ENCODE results near the gene PDLIM4. TPM values are rescaled to one million over a fixed set of nuclear protein-coding genes. Genes with fewer than 3 reads are reported as not detected.

The PDLIM4 gene
- total RNA-seq, 6 experiments from 2014 or later, result 0.24 to 0.95 (median 0.40) TPM; not detected in 2

DNA sequence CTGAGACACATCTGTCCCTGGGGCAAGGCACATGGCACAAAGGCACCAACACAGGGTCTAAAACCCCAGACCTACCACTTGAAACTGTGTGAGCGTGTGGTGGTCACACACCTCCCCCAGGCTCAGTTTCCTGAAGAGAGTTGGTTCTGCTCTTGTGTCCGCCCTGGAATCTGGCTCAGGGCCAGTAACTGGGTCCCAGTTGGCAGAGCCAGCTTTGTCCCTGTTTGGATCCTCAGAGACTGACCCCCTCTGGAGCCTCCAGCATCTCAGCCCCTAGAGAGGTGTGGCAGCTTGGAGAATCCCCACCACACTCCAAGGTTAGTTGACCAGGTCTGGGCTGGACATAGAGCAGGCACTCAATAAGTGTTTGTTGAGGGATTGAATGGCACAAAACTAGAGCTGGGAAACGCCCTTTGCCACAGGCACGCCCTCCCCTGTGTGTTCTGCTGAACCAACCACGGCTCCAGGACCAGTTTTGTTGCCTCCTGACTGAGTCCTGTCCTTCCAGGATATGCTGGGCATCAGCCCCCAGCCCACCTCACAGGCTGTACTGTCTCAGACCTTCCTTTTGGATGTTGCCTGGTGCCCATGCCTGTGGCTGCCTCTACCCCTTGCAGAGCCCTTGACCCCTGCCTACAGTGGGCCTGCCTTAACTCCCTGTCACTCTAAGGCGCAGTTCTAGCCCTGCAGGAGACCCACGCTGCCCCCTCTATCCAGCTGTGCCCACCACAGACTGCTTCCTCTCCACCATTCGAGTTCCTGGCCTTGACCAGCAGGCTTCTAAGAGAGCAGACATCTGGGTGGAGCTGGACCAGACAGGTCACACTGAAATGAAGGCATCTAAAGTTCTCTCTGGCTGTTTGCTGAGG is 3.8 kb upstream of the PDLIM4 start:
- peaks cover 0 to 2% (median 0%) of the 10 kb centered on the region in 4 donors for H3K4me1 ChIP-seq
- no peaks in the 10 kb centered on the region for H3K27me3 ChIP-seq
- TF ChIP-seq, protein P1, sequence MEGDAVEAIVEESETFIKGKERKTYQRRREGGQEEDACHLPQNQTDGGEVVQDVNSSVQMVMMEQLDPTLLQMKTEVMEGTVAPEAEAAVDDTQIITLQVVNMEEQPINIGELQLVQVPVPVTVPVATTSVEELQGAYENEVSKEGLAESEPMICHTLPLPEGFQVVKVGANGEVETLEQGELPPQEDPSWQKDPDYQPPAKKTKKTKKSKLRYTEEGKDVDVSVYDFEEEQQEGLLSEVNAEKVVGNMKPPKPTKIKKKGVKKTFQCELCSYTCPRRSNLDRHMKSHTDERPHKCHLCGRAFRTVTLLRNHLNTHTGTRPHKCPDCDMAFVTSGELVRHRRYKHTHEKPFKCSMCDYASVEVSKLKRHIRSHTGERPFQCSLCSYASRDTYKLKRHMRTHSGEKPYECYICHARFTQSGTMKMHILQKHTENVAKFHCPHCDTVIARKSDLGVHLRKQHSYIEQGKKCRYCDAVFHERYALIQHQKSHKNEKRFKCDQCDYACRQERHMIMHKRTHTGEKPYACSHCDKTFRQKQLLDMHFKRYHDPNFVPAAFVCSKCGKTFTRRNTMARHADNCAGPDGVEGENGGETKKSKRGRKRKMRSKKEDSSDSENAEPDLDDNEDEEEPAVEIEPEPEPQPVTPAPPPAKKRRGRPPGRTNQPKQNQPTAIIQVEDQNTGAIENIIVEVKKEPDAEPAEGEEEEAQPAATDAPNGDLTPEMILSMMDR (IDR thresholded peaks at IDR 0.05), result no peak
- H3K4me3 ChIP-seq, result no peak overlapping the region
- ATAC-seq, result no peak
- H3K9me3 ChIP-seq, result no peaks in the 10 kb centered on the region
- H3K27ac ChIP-seq, result no peak overlapping the region
- H3K36me3 ChIP-seq, result no peaks in the 10 kb centered on the region
- 73% methylated on average over 4 of the region's 8 CpGs for WGBS (ENCODE audit: insufficient coverage, low coverage, low lambda C conversion rate, missing lambda C conversion rate)
- DNase-seq, result peak in 1 of 3 donors; percentile 40
- intact Hi-C loops (cut with DNase I), result no loop called here

DNA sequence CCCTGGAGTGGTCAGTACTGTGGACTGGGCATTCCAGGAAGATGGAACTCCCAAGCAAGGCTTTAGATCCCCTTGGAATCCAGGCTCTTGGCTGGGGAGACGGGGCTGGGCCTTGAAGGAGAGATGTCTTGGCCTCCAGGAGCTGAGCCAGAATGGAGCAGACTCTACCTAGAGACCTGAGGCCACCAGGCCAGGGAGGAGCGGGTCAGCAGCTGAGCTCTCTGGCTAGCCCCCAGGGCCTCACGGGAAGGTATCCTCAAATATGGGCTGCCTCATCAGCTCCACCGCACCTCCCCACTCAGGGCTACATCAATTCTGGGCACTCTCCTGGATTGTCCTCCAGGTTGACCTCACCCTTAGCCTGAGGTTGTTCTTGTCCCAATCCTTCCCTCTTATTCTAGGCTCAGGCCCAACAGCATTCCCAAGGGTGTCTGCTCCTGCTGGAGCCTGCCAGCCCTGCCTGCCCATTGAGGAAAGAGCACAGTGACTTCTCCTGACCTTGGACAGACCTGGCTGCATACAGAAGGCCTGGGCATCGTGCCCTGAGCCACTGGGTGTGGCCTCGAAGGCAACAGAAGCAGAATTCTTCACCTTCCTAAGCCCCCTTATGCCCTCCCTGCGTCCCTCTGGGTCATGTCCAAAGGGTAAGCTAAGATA is 3.0 kb upstream of the PDLIM4 start:
- no peaks in the 10 kb centered on the region for H3K36me3 ChIP-seq
- TF ChIP-seq, protein P1 (IDR thresholded peaks at IDR 0.05), result no peak
- TF ChIP-seq POLR2A (IDR thresholded peaks at IDR 0.05), result no peak
- ATAC-seq, result no peak
- intact Hi-C loops (cut with DNase I), result no loop called here
- DNase-seq, result peak in 1 of 3 donors; percentile 30
- no CpG with 5 or more reads among the region's 7 CpGs for WGBS (ENCODE audit: insufficient coverage, low coverage, low lambda C conversion rate, missing lambda C conversion rate)
- no peaks in the 10 kb centered on the region for H3K27me3 ChIP-seq
- no peak overlapping the region for H3K4me3 ChIP-seq
- H3K4me1 ChIP-seq, result peaks cover 0 to 2% (median 0%) of the 10 kb centered on the region in 4 donors
- H3K9me3 ChIP-seq, result no peaks in the 10 kb centered on the region
- no peak overlapping the region for H3K27ac ChIP-seq

DNA sequence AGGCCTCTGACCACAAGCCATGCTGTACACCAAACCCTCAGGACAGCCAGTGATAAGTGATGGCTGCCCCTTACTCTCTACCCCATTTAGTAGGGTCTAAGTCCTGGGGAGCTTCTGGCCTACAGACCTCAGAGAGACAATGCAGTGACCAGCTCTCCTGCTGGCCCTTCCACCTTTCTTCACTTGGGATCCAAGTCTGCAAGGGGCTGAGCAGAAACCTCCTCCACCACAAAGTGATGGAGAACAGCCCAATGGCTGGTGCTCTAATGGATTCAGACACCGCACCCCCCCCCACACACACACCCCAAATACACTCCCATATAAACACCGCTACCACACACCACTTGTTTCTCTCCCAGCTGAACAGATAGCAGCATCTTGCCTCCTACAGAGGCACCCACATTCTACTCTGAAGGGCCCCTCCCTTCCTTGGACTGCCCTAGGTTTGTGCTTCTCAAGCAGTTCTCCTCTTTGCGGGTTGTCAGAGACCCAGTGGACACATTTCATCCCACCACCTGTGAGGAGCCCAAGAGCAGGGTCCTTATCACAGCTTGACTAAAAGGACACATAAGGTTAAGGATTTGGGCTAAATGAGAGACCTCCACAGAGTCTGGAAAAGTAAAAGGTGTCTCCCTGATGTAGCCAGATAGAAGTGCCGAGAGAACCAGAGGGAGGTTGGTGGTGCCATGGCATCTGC is 1.3 kb upstream of the PDLIM4 start:
- H3K36me3 ChIP-seq, result no peaks in the 10 kb centered on the region
- DNase-seq, result peak in 1 of 3 donors; percentile 17
- H3K4me1 ChIP-seq, result peaks cover 0 to 2% (median 0%) of the 10 kb centered on the region in 4 donors
- TF ChIP-seq POLR2A (IDR thresholded peaks at IDR 0.05), result no peak
- TF ChIP-seq, protein P1 (IDR thresholded peaks at IDR 0.05), result no peak
- no peaks in the 10 kb centered on the region for H3K9me3 ChIP-seq
- WGBS (ENCODE audit: insufficient coverage, low coverage, low lambda C conversion rate, missing lambda C conversion rate), result 93% methylated on average over 4 of the region's 4 CpGs
- no peak overlapping the region for H3K4me3 ChIP-seq
- ATAC-seq, result no peak
- intact Hi-C loops (cut with DNase I), result no loop called here
- no peak overlapping the region for H3K27ac ChIP-seq
- H3K27me3 ChIP-seq, result no peaks in the 10 kb centered on the region

DNA sequence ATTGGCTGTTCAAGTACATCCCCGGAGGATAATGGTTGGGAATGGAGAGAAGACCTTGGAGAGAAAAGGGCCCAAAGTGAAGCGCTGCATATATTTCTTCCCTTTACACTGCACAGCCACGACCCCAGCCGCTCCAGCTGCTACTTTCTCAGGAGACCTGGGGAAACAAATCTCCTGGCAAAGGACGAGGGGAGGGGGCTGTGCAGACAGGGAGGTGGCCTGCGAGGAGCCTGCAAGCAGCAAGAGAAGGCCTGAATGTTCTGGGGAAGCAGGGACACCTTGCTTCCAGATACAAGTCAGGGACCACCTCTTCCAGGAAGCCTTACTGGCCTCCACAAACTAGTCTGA is 739 bp upstream of the PDLIM4 start:
- no peak for TF ChIP-seq POLR2A (IDR thresholded peaks at IDR 0.05)
- TF ChIP-seq, protein P1 (IDR thresholded peaks at IDR 0.05), result no peak
- H3K36me3 ChIP-seq, result no peaks in the 10 kb centered on the region
- ATAC-seq (no peak), DNase-seq (no peak)
- WGBS (ENCODE audit: insufficient coverage, low coverage, low lambda C conversion rate, missing lambda C conversion rate), result 98% methylated on average over 4 of the region's 6 CpGs
- no peaks in the 10 kb centered on the region for H3K27me3 ChIP-seq
- no peaks in the 10 kb centered on the region for H3K9me3 ChIP-seq
- H3K27ac ChIP-seq, result no peak overlapping the region
- no peak overlapping the region for H3K4me3 ChIP-seq
- intact Hi-C loops (cut with DNase I), result no loop called here
- H3K4me1 ChIP-seq, result peaks cover 0 to 2% (median 0%) of the 10 kb centered on the region in 4 donors
